K562 (cell line): Measurements from ENCODE around the gene PHPT1. TPM values are rescaled to one million over a fixed set of nuclear protein-coding genes. Genes with fewer than 3 reads are reported as not detected.
"Not testable (repeated sequence)": the region's sequence is repeated elsewhere in the genome, so short reads cannot be mapped to it uniquely, and the experiment has no call there.

Experiments used
- ATAC-seq: fragments of 200-7000 bp; cut with Tn5 transposase; 3 replicates; pipeline ENCODE4 v1.9.1; 2020; ENCODE audit warnings: moderate library complexity
- BruUV-seq: library from RNA; stranded (reverse); fragments of 400-500 nt; replicated peaks from 2 replicates; lab custom pipeline; 2021; lab: Mats Ljungman, UMichigan
- CTCF ChIA-PET: fragments of 300-600 bp; formaldehyde crosslinking; extraction: SDS; loops from one replicate; lab custom pipeline; 2021; ENCODE audit warnings: low intra/inter-chr PET ratio; lab: Yijun Ruan, JAX
- POLR2A ChIA-PET: fragments of 300-600, 350-650 bp; sonication (Branson Sonifier 250); formaldehyde crosslinking; extraction: SDS; loops from one replicate; lab custom pipeline; 2021; ENCODE audit warnings: antibody characterized with exemption, inconsistent platforms; lab: Yijun Ruan, JAX
- DNase-seq, 4 experiments: peaks; one replicate each; pipeline versions ENCODE4 v3.0.0 to v3.0.0-alpha.2; 2011 to 2018; ENCODE audit warnings: low spot score in 3 of 4, mixed read lengths in 3 of 4; ENCODE audit errors: extremely low read depth in 1 of 4
- FAIRE-seq: peaks from 2 replicates; lab custom pipeline; 2011; peaks lifted over from hg19 to GRCh38; lab: Jason Lieb, UNC
- H2AFZ ChIP-seq: 2 replicates; pipeline ENCODE4 v1.6.0; 2011; ENCODE audit warnings: low read depth, low read length, control low read depth, inconsistent platforms
- H3K27ac ChIP-seq: fragments of 200-600 bp; 3 replicates; pipeline ENCODE4 v1.8.0; 2011; ENCODE audit warnings: low read depth, mild to moderate bottlenecking, control low read depth, inconsistent platforms, low read length, moderate library complexity, mixed read lengths; ENCODE audit errors: extremely low read depth
- H3K27me3 ChIP-seq, 2 experiments: fragments of 300-600 bp in 1 of 2; 2 replicates in 1 of 2; 3 replicates in 1 of 2; pipeline versions ENCODE4 v1.6.0 to v1.8.0; 2011; ENCODE audit warnings: inconsistent platforms in 2 of 2, low read length in 2 of 2, mild to moderate bottlenecking in 1 of 2, mixed read lengths in 1 of 2, moderate library complexity in 1 of 2; ENCODE audit not compliant: control insufficient read depth in 2 of 2, insufficient read depth in 2 of 2
- H3K36me3 ChIP-seq: fragments of 300-600 bp; 3 replicates; pipeline ENCODE4 v1.8.0; 2011; ENCODE audit warnings: mild to moderate bottlenecking, low read length, inconsistent platforms; ENCODE audit not compliant: control insufficient read depth, insufficient read depth
- H3K4me1 ChIP-seq, 2 experiments: fragments of 200-600 bp in 1 of 2; replicated peaks in 1 of 2; 2 replicates in 1 of 2; 3 replicates in 1 of 2; pipeline versions ENCODE4 v1.5.1 to v1.8.0; 2011; ENCODE audit warnings: inconsistent platforms in 2 of 2, low read length in 2 of 2, mild to moderate bottlenecking in 1 of 2, mixed read lengths in 1 of 2, moderate library complexity in 1 of 2; ENCODE audit not compliant: control insufficient read depth in 2 of 2, insufficient read depth in 2 of 2
- H3K4me2 ChIP-seq: 2 replicates; pipeline ENCODE4 v1.6.1; 2011; ENCODE audit warnings: low read length, control low read depth, inconsistent platforms, mixed read lengths; ENCODE audit not compliant: insufficient read depth
- H3K4me3 ChIP-seq: fragments of 200-600 bp; sonication (generic), shearing (Covaris generic); 2 replicates; pipeline ENCODE4 v1.5.1; 2016; ENCODE audit warnings: control low read depth, inconsistent platforms
- H3K79me2 ChIP-seq: fragments of 200-600 bp; 3 replicates; pipeline ENCODE4 v1.8.0; 2011; ENCODE audit warnings: low read length, inconsistent platforms; ENCODE audit not compliant: control insufficient read depth, insufficient read depth
- H3K9ac ChIP-seq, 2 experiments: 2 replicates each; pipeline versions ENCODE4 v1.6.0 to v1.6.1; 2011; ENCODE audit warnings: low read depth in 2 of 2, low read length in 2 of 2, control low read depth in 1 of 2, inconsistent platforms in 1 of 2, mild to moderate bottlenecking in 1 of 2, mixed read lengths in 1 of 2; ENCODE audit not compliant: insufficient read depth in 1 of 2
- H3K9me1 ChIP-seq: one replicate; pipeline ENCODE4 v1.6.0; 2011; ENCODE audit warnings: inconsistent platforms, mild to moderate bottlenecking, low read length, moderate library complexity; ENCODE audit not compliant: control insufficient read depth, insufficient read depth
- H3K9me3 ChIP-seq: replicated peaks from 2 replicates; pipeline ENCODE4 v1.5.1; 2011; ENCODE audit warnings: low read depth, low read length, inconsistent platforms; ENCODE audit not compliant: control insufficient read depth, insufficient read depth
- H4K20me1 ChIP-seq: replicated peaks from 2 replicates; pipeline ENCODE4 v1.6.1; 2011; ENCODE audit warnings: low read length, inconsistent platforms, mixed read lengths; ENCODE audit not compliant: control insufficient read depth, insufficient read depth
- BHLHE40 ChIP-seq: IDR thresholded peaks from 2 replicates; pipeline ENCODE4 v1.6.1; 2011; ENCODE audit warnings: low read length, improper control_type of control experiment
- CREM ChIP-seq: IDR thresholded peaks from 2 replicates; pipeline ENCODE4 v1.6.1; 2014; ENCODE audit warnings: antibody characterized with exemption, low read depth
- CXXC5 ChIP-seq: fragments of 250-450 bp; sonication (Bioruptor Pico); IDR thresholded peaks from 2 replicates; pipeline ENCODE4 v1.8.0; 2022; ENCODE audit warnings: inconsistent platforms, mild to moderate bottlenecking, moderate library complexity
- HMGN3 ChIP-seq: IDR thresholded peaks from 2 replicates; pipeline ENCODE4 v1.6.1; 2011; ENCODE audit warnings: borderline replicate concordance, low read depth, mild to moderate bottlenecking, mixed read lengths, low read length; ENCODE audit not compliant: insufficient read length; ENCODE audit errors: extremely low read depth
- HNRNPL ChIP-seq: fragments of 200-400 bp; formaldehyde crosslinking; IDR thresholded peaks from 2 replicates; pipeline ENCODE4 v1.6.1; 2017; ENCODE audit warnings: low read depth, mild to moderate bottlenecking, low read length
- MNT ChIP-seq, 2 experiments: fragments of 450-650 bp; conservative IDR thresholded peaks; 2 replicates each; pipeline ENCODE4 v1.6.1; 2017; ENCODE audit warnings: mild to moderate bottlenecking in 2 of 2, moderate library complexity in 2 of 2
- MYC ChIP-seq, 2 experiments: fragments of 250-450 bp in 1 of 2; sonication (Bioruptor Pico) in 1 of 2; IDR thresholded peaks; 2 replicates each; pipeline versions ENCODE4 v1.5.1 to v1.6.1; 2012 to 2021; ENCODE audit warnings: low read depth in 2 of 2, borderline replicate concordance in 1 of 2, improper control_type of control experiment in 1 of 2, low read length in 1 of 2, mild to moderate bottlenecking in 1 of 2, moderate library complexity in 1 of 2
- NEUROD1 ChIP-seq: fragments of 150-350 bp; IDR thresholded peaks from 2 replicates; pipeline ENCODE4 v1.6.1; 2014; ENCODE audit warnings: borderline replicate concordance, low read length, low read depth; ENCODE audit not compliant: partially characterized antibody
- NONO ChIP-seq, 2 experiments: fragments of 200-400 bp in 1 of 2; fragments of 450-650 bp in 1 of 2; formaldehyde crosslinking in 1 of 2; IDR thresholded peaks; 2 replicates each; pipeline ENCODE4 v1.6.1; 2017; ENCODE audit warnings: low read depth in 2 of 2, mild to moderate bottlenecking in 2 of 2, moderate library complexity in 2 of 2, low read length in 1 of 2
- SP1 ChIP-seq: sonication (generic); formaldehyde crosslinking; IDR thresholded peaks from 2 replicates; pipeline ENCODE4 v1.8.1; 2022; ENCODE audit warnings: mild to moderate bottlenecking, missing genetic modification reagents
- TFAP4 ChIP-seq: sonication (generic); formaldehyde crosslinking; IDR thresholded peaks from 2 replicates; pipeline ENCODE4 v1.8.0; 2022; ENCODE audit warnings: missing genetic modification reagents, mild to moderate bottlenecking, moderate library complexity, borderline replicate concordance
- TOE1 ChIP-seq, 2 experiments: fragments of 450-650 bp in 1 of 2; sonication (generic) in 1 of 2; formaldehyde crosslinking in 1 of 2; IDR thresholded peaks; 2 replicates each; pipeline versions ENCODE4 v1.7.1 to v1.8.0; 2016 to 2022; ENCODE audit warnings: borderline replicate concordance in 2 of 2, mild to moderate bottlenecking in 2 of 2, antibody characterized with exemption in 1 of 2, inconsistent platforms in 1 of 2, low read depth in 1 of 2, missing genetic modification reagents in 1 of 2, moderate library complexity in 1 of 2
- VEZF1 ChIP-seq: fragments of 200-800 bp; sonication (Bioruptor generic); IDR thresholded peaks from 2 replicates; pipeline ENCODE4 v1.6.1; 2017; ENCODE audit warnings: missing genetic modification characterization, missing compliant biosample characterization
- WGBS: fragments of 100-300 bp; shearing (Covaris generic); methylation state at CpG from one replicate; pipeline ENCODE4 v1.1.6; 2016; ENCODE audit warnings: low coverage, mixed read lengths; ENCODE audit not compliant: insufficient coverage; ENCODE audit errors: missing lambda C conversion rate; 5-methylcytosine and 5-hydroxymethylcytosine counted together
- in situ Hi-C: fragments of 300-500 bp; cut with MboI; formaldehyde crosslinking; loops from 4 replicates; pipeline ENCODE4 v1.15.0; 2018; ENCODE audit warnings: inconsistent platforms, mixed read lengths
- intact Hi-C: fragments of 100-400 bp; cut with micrococcal nuclease; formaldehyde crosslinking; loops from 2 replicates; pipeline ENCODE4 v1.14.2; 2022
- polyA plus RNA-seq, 8 experiments: library from polyadenylated mRNA; depleted of rRNA in 4 of 8; stranded (reverse) in 5 of 8; unstranded in 3 of 8; fragments of >200 nt; fragmentation: Nextera tagmentation in 2 of 8; fragmentation: Illumina TruSeq in 1 of 8; extraction: Ambion mirVana in 2 of 8; extraction: Trizol in 1 of 8; gene quantifications; 2 replicates each; pipeline versions ENCODE4 v1.2.1 to v1.2.3, GENCODE V29; 2011 to 2014; ENCODE audit warnings: inconsistent platforms in 1 of 8, missing spikeins in 1 of 8
- total RNA-seq, 7 experiments: library from RNA; depleted of rRNA in 6 of 7; stranded (reverse); fragments of >200 nt in 6 of 7; fragmentation: Illumina TruSeq in 2 of 7; extraction: Trizol in 2 of 7; gene quantifications; 2 replicates each; pipeline versions ENCODE4 v1.2.1 to v1.2.3, GENCODE V29; 2011 to 2021; ENCODE audit warnings: low replicate concordance in 1 of 7

Gene PHPT1
- total and polyA plus RNA-seq, 9 of the 15 experiments (the other 6 are each of a cell fraction or from before 2014, with no cell fraction given) = 20.9 to 166 (median 129) TPM

- H3K9me3 ChIP-seq; H3K9me1 ChIP-seq; H2AFZ ChIP-seq; H3K27me3 ChIP-seq; BruUV-seq; in situ Hi-C loops; H3K79me2 ChIP-seq; TF ChIP-seq MYC (IDR thresholded peaks at IDR 0.05; ENCODE audit: low read depth, low read length); TOE1 (CRISPR knock-in tag; IDR thresholded peaks at IDR 0.05; ENCODE audit: borderline replicate concordance, low read depth): not testable (repeated sequence)
- ATAC-seq = peak; percentile 87
- Histone ChIP-seq H3K4me2 (peak within 1 kb of the TSS; percentile 75), H3K36me3 (peaks cover 35% of the 10 kb centered on the region; the same call in 2 of the 3 replicates), H4K20me1 (peaks cover 17% of the 10 kb centered on the region), H3K4me1 (peaks cover 12 to 94% of the 10 kb centered on the region in 2 experiments), H3K27ac (0 out of 3 replicates have a peak within 1 kb of the TSS, but pooled peaks have one; percentile 24), H3K4me3 (peak within 1 kb of the TSS; percentile 32), H3K9ac (peak within 1 kb of the TSS in 1 of 2 experiments; percentile 84; a peak in 2 of 4 replicates)
- ChIA-PET CTCF (interaction anchor here (0.7 to 1.1 kb wide), 3 partner anchors 50 to 615 kb away, joined by 3 read pairs; no protein-coding TSS in a partner anchor), POLR2A (interaction anchor here (0.6 to 1.3 kb wide), 7 partner anchors 11 to 359 kb away, joined by 3 to 4 read pairs (median 3); no protein-coding TSS in a partner anchor)
- intact Hi-C loops = loop anchor here (2.0 kb wide), 1 partner anchor 192 kb away; no protein-coding TSS in a partner anchor
- DNase-seq = peak; percentile 55 to 88 (median 66)
- peak; percentile 89 for FAIRE-seq
- WGBS = 2% methylated on average over 14 of the region's 27 CpGs
- TF ChIP-seq HMGN3 (peak; percentile 74), MNT (conservative IDR thresholded peaks at IDR 0.05) (peak in 1 of 2 experiments; percentile 53; a peak in 1 of 4 replicates), VEZF1 (CRISPR knock-in tag) (peak; percentile 45), HNRNPL (0 out of 2 replicates have a peak, but pooled peaks have one; percentile 33), SP1 (CRISPR knock-in tag) (peak; percentile 49; the same call in 1 of the 2 replicates), MYC (CRISPR knock-in tag; IDR thresholded peaks at IDR 0.05; ENCODE audit: borderline replicate concordance, low read depth) (0 out of 2 replicates have a peak, but pooled peaks have one; percentile 65), NEUROD1 (peak; percentile 70), TOE1 (IDR thresholded peaks at IDR 0.05; ENCODE audit: borderline replicate concordance) (peak; percentile 88), BHLHE40 (peak; percentile 77), NONO (IDR thresholded peaks at IDR 0.05; ENCODE audit: low read depth in 2 of 2, low read length in 1 of 2) (0 out of 4 replicates have a peak, but pooled peaks of 1 of the 2 experiments have one; percentile 18), TFAP4 (peak; percentile 82), CREM (peak; percentile 35; the same call in 1 of the 2 replicates), CXXC5 (peak; percentile 45; the same call in 1 of the 2 replicates)
These were observed 6.7 kb upstream of the PHPT1 start, which contains the start of gene AJM1 for GRCh38 chr9:136842380-136842948. Gene AJM1, plus strand, starts transcription at chr9:136842478. Its CDS starts 1,937 bp downstream, at chr9:136844415.
